Adipose tissue (tissue), 3 donors: ENCODE data around the gene PNPLA7. TPM values are rescaled to one million over a fixed set of nuclear protein-coding genes. Genes with fewer than 3 reads are reported as not detected.
"Not testable (repeated sequence)": the region's sequence is repeated elsewhere in the genome, so short reads cannot be mapped to it uniquely, and the experiment has no call there.

Experiments
- H3K27ac ChIP-seq: one replicate; pipeline ENCODE4 v1.5.1; 2013; ENCODE audit warnings: low read depth, low read length
- WGBS, 3 donors: extraction: QIAGEN DNeasy Blood & Tissue Kit; methylation state at CpG; one replicate each; pipeline ENCODE4 v1.1.7; 2013; 5-methylcytosine and 5-hydroxymethylcytosine counted together
- polyA plus RNA-seq, 3 donors: library from polyadenylated mRNA; stranded (reverse); fragments of 200-250 nt; gene quantifications; one replicate each; pipeline ENCODE4 v1.2.3, GENCODE V29; 2013
- donor health status: healthy with polysubstance abuse.
- donor health status: Bipolar disorder and iron deficiency.
- donor health status: healthy.

The PNPLA7 gene
- polyA plus RNA-seq, 3 donors: 6.8 to 23.4 (median 22.3) TPM

- 67 to 95% (median 94%) methylated on average over 18 of the region's 18 CpGs for WGBS, 3 donors
- no peak overlapping the region for H3K27ac ChIP-seq
Measured at GRCh38 chr9:137521405-137521985, 28.7 kb downstream of the PNPLA7 start.

GRCh38 chr9:137520614-137521404, 29.4 kb downstream of the PNPLA7 start:
- WGBS, 3 donors: 61 to 92% (median 90%) methylated on average over 30 of the region's 30 CpGs
- H3K27ac ChIP-seq: no peak overlapping the region

DNA sequence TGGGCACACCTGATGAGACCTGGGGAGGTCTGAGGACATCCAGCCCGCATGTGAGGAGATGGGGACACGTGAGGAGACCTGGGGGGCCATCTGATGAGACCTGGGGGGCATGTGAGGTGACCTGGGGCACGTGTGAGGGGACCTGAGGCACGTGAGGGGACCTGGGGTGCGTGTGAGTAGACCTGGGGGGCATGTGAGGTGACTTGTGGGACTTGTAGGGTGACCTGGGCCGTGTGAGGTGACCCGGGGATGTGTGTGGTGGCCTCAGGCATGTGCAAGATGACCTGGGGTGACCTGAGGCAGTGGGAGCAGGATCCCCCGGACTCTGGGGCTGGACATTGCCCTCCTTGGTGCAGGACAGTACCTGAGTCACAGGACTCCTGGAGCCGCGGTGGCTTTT, 30.6 kb downstream of the PNPLA7 start:
- no peak overlapping the region for H3K27ac ChIP-seq
- 88 to 93% (median 90%) methylated on average over 10 of the region's 10 CpGs for WGBS, 3 donors

DNA sequence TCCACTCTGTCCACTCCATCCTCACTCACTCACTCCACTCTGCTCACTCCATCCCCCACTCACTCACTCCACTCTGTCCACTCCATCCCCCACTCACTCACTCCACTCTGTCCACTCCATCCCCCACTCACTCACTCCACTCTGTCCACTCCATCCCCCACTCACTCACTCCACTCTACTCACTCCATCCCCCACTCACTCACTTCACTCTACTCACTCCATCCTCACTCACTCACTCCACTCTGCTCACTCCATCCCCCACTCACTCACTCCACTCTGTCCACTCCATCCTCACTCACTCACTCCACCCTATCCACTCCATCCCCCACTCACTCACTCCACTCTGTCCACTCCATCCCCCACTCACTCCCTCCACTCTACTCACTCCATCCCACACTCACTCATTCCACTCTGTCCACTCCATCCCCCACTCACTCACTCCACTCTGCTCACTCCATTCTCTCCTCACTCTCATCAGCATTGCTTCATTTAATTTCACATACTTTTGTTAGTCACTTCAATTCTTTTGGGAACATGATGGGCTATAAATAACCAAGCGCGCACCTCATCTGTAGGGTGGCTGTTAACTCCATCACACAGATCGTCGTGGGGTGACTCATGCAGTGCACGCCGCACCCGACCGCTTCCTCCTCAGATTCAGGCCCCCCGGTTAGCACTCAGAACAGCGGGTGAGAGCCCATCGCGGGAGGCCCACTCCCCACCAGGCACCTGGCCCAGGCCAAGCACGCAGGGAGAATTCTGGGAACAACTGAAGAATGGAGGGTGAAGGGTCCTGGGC, 31.3 kb downstream of the PNPLA7 start:
- 90 to 96% (median 94%) methylated on average over 13 of the region's 13 CpGs for WGBS, 3 donors
- not testable (repeated sequence) for H3K27ac ChIP-seq

- no peak overlapping the region for H3K27ac ChIP-seq
- WGBS, 3 donors: 85 to 89% (median 86%) methylated on average over 10 of the region's 10 CpGs
Measured at GRCh38 chr9:137516144-137516917, 33.9 kb downstream of the PNPLA7 start.

GRCh38 chr9:137515338-137515724, 34.9 kb downstream of the PNPLA7 start:
- H3K27ac ChIP-seq: no peak overlapping the region
- WGBS, 3 donors: 87 to 90% (median 90%) methylated on average over 22 to 23 of the region's 23 CpGs

DNA sequence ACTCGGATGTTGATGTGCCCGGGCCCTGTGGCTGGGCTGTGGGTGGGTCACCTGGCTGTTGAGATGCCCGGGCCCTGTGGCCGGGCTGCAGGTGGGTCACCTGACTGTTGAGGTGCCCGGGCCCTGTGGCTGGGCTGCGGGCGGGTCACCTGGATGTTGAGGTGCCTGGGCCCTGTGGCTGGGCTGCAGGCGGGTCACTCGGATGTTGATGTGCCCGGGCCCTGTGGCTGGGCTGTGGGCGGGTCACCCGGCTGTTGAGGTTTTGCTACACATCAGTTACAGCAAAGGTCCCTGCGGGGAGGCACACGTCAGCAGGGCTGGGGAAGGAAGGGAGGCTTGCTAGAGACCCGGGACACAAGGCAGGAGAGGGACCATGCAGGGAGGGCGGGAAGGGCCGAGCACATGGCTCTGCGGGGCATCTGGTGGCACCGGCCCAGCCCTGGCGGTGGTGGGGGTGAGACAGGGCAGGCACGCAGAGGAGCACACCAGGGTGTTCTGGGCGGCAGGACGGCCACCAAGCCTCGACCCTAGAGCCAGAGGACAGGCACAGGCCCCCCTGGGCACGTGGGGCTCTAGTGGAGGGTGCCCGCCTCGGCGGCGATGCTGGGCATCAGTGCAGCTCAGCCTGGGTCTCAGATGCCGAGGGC, 35.4 kb downstream of the PNPLA7 start:
- WGBS, 3 donors: 92 to 96% (median 93%) methylated on average over 14 to 30 of the region's 30 CpGs
- H3K27ac ChIP-seq: no peak overlapping the region

DNA sequence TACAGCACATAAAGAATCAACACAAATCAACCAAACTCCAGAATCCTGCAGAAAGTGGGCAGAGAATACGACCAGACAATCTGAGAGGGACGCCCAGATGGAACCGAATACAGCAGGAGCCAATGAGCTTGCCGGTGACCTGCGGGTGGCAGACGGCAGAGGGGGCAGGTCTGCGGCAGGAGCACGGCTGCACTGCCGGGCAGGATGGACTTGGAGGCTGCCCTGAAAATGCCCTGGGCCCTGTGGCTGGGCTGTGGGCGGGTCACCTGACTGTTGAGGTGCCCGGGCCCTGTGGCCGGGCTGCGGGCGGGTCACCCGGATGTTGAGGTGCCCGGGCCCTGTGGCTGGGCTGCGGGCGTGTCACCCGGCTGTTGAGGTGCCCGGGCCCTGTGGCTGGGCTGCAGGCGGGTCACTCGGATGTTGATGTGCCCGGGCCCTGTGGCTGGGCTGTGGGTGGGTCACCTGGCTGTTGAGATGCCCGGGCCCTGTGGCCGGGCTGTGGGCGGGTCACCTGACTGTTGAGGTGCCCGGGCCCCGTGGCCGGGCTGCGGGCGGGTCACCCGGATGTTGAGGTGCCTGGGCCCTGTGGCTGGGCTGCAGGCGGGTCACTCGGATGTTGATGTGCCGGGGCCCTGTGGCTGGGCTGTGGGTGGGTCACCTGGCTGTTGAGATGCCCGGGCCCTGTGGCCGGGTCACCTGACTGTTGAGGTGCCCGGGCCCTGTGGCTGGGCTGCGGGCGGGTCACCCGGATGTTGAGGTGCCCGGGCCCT, 36.2 kb downstream of the PNPLA7 start:
- 81 to 91% (median 90%) methylated on average over 30 to 42 of the region's 42 CpGs for WGBS, 3 donors

DNA sequence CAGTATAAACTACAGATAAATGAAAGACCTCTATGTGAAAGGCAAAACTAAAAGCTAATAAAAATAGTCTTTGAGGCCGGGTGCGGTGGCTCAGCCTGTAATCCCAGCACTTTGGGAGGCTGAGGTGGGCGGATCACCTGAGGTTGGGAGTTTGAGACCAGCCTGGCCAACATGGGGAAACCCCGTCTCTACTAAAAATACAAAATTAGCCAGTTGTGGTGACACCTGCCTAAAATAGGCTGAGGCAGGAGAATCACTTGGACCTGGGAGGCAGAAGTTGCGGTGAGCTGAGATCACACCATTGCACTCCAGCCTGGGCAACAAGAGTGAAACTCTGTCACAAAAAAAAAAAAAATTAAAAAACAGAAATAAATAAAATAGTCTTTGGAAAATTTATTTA, 37.1 kb downstream of the PNPLA7 start:
- WGBS, 3 donors: 90 to 93% (median 90%) methylated on average over 5 of the region's 5 CpGs
- not testable (repeated sequence) for H3K27ac ChIP-seq

More for the DNA sequence above, 36.2 kb downstream of the PNPLA7 start:
- not testable (repeated sequence) for H3K27ac ChIP-seq

DNA sequence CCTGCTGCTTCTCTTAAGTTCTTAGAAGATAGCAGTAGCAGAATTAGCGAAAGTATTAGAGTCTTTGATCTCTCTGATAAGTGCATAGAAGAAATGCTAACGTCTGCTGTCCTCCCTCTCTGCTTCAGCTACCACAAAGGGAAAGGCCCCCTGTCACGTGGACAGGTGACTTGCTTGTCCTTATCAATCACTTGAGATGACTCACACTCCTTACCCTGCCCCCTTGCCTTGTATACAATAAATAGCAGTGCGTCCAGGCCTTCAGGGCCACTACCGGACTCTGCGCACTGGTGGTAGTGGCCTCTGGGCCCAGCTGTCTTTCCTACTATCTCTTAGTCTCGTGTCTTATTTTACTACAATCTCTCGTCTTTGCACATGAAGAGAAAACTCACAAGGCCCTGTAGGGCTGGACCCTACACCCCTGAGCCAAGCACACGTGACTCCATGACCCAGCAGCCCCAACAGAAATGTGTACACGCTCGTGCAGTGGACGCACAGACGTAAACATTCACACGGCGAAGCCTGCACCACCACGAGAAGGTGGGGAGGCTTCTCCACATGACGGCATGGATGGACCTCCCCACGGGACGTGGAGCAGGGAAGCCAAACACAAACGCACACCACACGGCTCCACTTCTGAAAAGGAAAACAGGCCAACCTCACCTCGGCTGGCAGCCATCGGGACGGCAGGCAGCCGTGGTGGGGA, 38.3 kb downstream of the PNPLA7 start:
- H3K27ac ChIP-seq: no peak overlapping the region
- 82 to 89% (median 86%) methylated on average over 25 of the region's 25 CpGs for WGBS, 3 donors

- WGBS, 3 donors: 92 to 96% (median 94%) methylated on average over 22 of the region's 22 CpGs
- not testable (repeated sequence) for H3K27ac ChIP-seq
Measured at GRCh38 chr9:137511126-137511525, 39.1 kb downstream of the PNPLA7 start.

DNA sequence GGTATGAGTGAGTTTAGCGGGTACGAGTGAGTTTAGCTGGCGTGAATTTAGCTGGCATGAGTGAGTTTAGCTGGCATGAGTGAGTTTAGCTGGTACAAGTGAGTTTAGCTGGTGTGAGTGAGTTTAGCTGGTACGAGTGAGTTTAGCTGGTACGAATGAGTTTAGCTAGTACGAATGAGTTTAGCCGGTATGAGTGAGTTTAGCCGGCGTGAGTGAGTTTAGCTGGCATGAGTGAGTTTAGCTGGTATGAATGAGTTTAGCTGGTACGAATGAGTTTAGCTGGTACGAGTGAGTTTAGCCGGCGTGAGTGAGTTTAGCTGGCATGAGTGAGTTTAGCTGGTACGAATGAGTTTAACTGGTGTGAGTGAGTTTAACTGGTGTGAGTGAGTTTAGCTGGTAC, 41.0 kb downstream of the PNPLA7 start:
- 78 to 93% (median 89%) methylated on average over 13 to 14 of the region's 14 CpGs for WGBS, 3 donors
- H3K27ac ChIP-seq: no peak overlapping the region

- 89 to 93% (median 90%) methylated on average over 26 of the region's 26 CpGs for WGBS, 3 donors
- no peak overlapping the region for H3K27ac ChIP-seq
Measured at GRCh38 chr9:137506702-137507171, 43.5 kb downstream of the PNPLA7 start.

DNA sequence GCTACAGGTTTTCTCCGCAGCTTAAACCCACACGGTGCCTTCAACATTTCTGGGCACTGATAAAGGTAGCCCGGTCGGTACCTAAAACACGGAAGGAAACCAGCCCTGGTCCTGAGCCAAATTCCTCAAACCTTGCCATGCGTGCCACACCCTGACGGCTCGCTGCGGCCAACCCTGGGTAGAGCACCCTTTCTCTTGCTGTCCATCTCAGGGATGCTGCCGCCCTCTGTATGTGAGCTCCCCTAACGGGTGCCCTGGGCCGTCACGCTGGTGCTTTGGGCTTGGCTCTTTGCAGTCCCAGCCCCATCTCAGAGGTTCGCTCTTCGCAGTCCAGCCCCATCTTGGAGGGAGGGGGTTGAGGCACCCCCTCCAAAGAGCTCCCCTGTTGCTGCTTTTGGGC, 43.9 kb downstream of the PNPLA7 start:
- WGBS, 3 donors: 84 to 92% (median 86%) methylated on average over 15 of the region's 15 CpGs
- no peak overlapping the region for H3K27ac ChIP-seq

GRCh38 chr9:137505421-137506140, 44.6 kb downstream of the PNPLA7 start:
- H3K27ac ChIP-seq: no peak overlapping the region
- WGBS, 3 donors: 92 to 97% (median 94%) methylated on average over 28 of the region's 28 CpGs

DNA sequence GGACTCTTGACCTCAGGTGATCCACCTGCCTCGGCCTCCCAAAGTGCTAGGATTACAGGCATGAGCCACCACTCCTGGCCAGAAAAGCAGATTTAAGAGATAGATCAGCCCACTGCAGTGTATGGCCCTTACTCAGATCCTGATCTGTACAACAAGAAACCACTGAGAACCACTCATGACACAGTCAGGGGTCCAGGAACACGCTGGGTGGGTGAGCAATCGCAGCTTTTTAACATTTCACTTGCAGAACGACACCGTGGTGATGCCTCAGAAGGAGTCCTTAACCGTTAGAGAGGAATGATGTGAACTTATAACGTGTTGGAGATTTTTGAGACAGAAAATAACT, 45.8 kb downstream of the PNPLA7 start:
- 87 to 94% (median 90%) methylated on average over 7 of the region's 7 CpGs for WGBS, 3 donors
- H3K27ac ChIP-seq: no peak overlapping the region
